Effector CD4-positive, alpha-beta T cell (primary cell): ENCODE measurements around the gene FUCA2.
A peak's percentile ranks its signal among the peaks of the same experiment; 100 is the strongest.
"Not testable (repeated sequence)": the region's sequence is repeated elsewhere in the genome, so short reads cannot be mapped to it uniquely, and the experiment has no call there.

Source experiments
- DNase-seq: peaks from one replicate; pipeline ENCODE4 v3.0.0-alpha.2; 2020

The FUCA2 gene

DNA sequence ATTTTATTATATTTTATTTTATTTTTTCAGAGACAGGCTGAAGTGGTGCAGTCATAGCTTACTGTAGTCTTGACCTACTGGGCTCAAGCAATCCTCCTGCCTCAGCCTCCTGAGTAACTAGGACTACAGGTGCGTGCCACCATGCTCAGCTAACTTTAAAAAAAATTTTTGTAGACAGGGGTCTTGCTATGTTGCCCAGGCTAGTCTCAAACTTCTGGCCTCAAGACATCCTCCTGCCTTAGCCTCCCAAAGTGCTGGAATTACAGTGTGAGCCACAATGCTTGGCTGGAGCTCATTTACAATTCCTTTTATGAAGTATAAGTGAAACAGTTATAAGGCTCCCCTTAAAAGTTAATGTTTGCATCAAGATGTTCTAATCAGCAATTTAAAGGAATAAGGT lies 14.5 kb downstream of the FUCA2 start:
- no peak for DNase-seq

GRCh38 chr6:143490775-143491174 lies 20.7 kb downstream of the FUCA2 start:
- DNase-seq = no peak

DNA sequence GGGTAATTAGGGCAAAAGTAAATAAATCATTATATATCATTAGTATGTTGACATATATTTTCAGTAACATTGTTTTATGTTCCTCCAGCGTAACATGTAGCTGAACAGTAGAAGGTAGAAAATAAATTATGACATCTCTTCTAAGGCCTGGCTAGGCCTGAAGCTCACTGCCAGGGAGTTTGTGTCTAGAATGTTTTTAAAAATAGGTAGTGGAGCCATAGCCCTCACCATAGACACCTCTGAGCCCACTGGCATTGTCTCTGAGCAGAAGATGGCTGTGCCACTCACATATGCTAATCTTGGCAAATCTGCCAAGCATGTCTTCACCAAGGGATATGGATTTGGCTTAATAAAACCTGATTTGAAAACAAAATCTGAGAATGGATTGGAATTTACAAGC lies 21.3 kb downstream of the FUCA2 start:
- DNase-seq = no peak

DNA sequence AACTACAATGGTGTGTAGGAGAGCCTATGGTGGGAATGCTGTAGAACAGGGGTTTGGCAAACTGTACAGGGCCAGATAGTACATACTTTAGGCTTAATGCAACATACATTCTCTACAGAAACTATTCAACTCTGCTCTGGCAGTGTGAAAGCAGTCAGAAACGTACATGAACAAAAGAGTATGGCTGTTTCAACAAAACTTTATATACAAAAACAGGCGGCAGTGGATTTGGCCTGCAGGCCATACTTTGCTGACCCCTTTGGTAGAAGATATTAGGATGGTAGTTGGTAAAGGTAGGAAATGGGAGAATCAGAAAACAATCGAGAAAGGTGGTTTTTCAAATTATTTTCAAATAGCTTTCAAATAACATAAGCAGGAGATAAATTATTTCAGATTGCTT lies 24.8 kb downstream of the FUCA2 start:
- DNase-seq = no peak

DNA sequence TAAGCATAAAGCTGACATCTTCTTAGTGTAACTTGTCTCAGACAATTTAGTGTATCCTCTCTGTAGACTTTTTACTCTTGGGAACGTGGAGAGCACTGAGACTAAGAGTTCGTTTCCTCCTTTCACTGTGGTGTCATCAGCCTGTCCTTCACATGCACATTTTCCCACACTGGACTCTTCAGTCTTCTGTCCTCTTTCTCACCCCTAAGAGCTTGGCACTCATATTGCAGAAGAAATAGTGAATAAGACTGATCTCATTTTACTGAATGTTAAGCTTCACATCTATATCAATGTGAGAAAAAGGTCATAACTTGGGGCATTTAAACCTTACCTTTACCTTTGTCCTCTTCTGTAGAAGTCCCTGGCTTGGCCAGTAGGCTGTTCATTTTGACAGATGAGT lies 25.6 kb downstream of the FUCA2 start:
- DNase-seq = no peak

DNA sequence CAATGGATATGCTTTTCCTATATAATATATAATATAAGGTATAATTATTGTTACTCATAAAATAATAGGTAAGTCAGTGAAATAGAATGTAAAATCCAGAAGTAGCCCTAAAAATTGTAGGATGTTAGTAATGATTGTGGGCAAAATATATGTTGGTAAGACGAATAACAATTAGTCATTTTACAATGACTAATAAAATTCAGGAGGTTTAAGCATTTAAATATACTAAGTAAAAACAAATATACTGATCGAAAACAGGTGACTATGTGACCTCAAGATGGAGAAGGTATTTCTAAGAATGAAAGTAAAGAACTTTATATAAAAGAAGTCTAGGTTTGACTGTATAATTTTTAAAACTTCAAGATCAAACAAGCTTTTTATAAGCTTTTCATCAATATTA lies 28.9 kb downstream of the FUCA2 start:
- no peak for DNase-seq

GRCh38 chr6:143478479-143479062 lies 32.9 kb downstream of the FUCA2 start:
- no peak for DNase-seq

DNA sequence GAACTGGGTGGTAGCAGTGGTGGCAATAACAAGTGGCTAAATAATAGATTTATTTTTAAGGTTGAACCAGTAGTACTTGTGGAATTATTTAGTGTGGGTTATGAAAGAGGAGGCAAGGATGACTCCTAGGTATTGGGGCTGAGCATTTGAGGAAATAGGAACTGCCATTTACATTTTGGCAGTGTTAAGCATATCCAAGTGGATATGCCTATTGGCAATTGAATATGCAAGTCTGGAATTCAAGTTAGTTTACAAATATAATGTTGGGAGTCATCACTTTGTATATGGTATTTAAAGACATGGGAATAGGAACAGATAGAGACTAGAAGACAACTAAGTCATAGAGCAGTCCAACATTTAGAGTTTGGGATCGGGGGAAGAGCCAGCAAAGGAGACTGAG lies 35.0 kb downstream of the FUCA2 start:
- no peak for DNase-seq

DNA sequence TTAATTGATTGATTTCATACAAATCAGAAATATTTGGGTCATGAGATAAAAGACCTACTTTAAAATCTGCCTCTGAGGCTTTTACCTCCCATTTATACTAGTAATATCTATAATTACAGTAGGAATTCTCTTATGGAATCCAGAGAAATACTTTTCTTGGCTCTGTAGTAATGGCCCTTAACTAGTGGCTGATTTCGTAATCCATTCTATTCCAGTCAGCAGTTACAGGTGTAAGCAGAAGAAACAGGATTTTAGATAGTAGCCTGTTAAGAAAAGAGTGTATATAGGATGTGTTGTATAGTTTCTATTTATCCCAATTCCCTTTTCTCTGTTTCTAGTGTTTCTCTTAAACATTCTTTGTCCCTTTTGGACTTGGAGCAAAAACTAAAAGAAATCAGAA lies 39.7 kb downstream of the FUCA2 start:
- DNase-seq = no peak

DNA sequence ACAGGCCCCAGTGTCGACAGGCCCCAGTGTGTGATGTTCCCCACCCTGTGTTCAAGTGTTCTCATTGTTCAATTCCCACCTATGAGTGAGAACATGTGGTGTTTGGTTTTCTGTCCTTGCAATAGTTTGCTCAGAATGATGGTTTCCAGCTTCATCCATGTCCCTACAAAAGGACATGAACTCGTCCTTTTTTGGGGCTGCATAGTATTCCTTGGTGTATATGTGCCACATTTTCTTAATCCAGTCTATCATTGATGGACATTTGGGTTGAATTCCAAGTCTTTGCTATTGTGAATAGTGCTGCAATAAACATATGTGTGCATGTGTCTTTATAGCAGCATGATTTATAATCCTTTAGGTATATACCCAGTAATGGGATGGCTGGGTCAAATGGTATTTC lies 42.7 kb downstream of the FUCA2 start:
- DNase-seq = not testable (repeated sequence)

DNA sequence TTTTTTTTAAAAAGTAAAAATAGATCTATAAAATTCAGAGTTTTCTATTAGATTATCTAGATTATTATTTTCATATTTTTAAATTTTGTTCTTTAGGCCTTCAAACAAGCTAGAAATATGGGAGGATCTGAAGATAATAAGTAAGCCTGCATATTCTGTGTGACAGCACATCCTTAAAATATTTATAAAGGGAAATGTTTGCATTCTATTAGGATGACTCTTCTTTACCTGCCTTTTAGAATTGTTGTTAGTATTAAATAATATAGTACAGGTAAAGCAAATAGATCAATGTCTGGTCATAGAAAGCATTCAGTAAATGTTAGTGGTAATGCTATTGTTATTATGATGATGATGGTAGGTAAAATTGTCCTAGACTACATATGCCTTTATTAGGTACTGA lies 43.5 kb downstream of the FUCA2 start:
- DNase-seq = no peak

- no peak for DNase-seq
These were observed 46.0 kb downstream of the FUCA2 start for GRCh38 chr6:143465546-143465945.

DNA sequence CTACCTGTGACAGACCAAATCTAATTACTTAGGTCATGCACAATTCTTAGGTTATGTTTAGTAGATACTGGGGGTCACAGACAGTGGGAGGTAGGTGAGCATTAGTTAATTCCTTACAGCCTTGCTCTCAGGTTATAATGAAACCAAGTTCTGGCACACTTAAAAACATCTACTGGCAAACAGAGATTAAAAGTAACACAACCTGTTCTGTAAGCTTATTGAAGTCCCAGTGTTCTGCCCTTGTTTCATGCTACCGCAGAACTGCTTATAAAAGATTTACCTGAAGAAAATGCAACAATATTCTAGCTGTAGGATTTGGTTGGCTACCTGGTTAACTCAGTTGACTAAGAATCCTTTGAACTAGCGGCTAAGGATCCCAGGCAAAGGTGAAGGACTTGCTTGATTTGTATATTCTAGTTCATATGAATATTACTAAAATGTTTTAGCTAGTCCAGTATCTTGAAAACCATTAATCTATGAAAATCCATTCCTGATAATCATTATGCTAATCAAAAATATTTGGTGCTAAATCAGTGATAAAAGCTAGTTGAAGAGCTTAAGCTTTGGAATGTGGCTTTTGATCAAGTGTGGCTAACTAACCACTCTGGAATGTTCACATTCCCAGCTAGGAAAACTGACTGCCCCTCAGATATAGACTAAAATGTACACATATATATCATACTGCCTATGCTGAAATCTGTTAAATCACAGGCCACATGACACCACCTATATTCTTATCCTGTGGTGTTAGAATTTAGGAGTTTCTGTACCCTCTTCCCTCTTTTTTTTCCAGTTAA lies 53.8 kb downstream of the FUCA2 start:
- DNase-seq = no peak

DNA sequence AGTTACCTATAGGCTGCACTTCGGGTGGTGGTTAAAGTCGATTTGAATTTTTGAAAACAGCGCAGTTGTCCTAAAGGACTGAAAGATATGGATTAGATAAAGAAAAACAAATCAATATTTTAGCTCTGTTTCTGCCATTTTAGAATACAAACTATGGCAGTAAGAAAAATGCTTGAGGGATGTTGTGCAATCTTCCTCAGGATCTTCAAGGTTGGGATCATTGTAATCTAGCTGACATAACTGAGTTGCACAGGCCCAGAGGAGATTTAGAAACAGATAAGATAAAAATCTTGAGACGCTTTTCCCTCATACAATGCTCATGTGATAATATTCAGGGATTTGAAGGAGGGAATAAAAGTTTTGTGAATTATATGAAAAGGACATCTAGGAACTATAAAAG lies 60.0 kb downstream of the FUCA2 start:
- DNase-seq = no peak

- DNase-seq = peak; percentile 90
These were observed 60.8 kb downstream of the FUCA2 start, which contains the start of the genes ADAT2 and PEX3 for GRCh38 chr6:143450453-143451371. Gene ADAT2 (minus strand): TSS chr6:143450695. CDS start chr6:143450658, 37 bp downstream. Gene PEX3 (plus strand): TSS chr6:143450805. CDS start chr6:143451043, 238 bp downstream.

DNA sequence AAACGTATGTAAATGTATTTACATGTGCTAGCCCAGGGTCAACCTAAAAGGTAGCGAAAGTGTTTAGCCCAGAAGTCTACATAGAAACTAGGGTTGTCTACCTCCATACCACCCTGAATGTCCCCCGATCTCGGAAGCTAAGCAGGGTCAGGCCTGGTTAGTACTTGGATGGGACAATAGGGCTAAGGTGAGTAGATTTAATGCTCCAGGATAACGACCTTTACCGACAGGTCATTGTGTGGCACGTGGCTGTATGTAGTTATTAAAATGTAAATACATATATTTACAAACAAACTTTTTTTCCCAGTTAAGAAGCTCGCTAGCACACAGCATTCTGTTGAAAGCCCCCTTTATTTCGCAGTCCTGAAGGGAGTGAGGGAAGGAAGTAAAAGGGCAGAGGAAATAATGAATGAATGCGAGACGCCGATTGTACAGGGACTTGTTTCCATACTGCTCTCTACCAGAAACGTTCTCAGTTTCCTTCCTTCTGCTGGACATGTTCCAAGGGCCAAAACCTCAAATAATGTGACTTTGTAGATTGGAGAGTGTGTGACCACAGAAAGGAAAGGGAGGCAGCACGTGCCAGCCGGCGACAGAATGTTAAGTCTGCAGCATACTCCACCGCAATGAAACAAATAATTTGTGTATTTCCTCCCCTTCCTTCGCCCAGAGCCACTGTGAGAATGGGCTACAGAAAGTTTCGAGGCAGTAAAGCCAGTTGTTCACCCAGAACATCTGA lies 61.6 kb downstream of the FUCA2 start:
- peak; percentile 31 for DNase-seq

DNA sequence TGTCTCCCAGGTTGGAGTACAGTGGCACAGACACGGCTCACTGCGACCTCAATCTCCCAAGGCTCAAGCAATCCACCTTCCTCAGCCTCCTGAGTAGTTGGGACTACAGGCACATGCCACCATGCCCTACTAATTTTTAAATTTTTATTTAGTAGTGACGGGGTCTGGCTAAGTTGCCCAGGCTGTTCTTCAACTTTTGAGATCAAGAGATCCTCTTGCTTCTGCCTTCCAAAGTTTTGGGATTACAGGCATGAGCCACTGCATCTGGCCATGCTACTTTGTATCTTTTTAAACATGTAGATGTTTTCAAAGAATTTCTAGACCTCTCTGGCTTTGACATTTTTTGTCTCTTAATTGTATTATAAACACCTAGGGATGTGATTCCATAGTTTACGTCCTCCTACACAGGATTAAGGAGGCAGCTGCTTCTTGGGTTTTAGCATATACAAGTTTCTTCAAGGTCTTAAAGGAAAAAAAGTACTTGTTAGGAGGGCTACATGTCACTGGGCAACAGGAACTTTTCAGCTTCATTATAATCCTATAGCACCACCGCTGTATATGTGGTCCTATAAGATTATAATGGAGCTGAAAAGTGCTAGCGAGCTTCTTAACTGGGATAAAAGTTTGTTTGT lies 62.3 kb downstream of the FUCA2 start:
- no peak for DNase-seq

GRCh38 chr6:143447865-143448264 lies 63.7 kb downstream of the FUCA2 start:
- DNase-seq = not testable (repeated sequence)
